ENCODE data around the gene HACD2. TPM values are rescaled to one million over a fixed set of nuclear protein-coding genes. Genes with fewer than 3 reads are reported as not detected.

The HACD2 gene
- total RNA-seq, 1 experiment from 2014 or later, result 27.4 TPM

GRCh38 chr3:123489400-123490004 is 95.4 kb downstream of the HACD2 start:
- peaks cover 0 to 2% of the 10 kb centered on the region in 2 experiments; a peak in 1 of 4 replicates for H3K4me1 Mint-ChIP-seq

More at GRCh38 chr3:123489400-123490004, 95.4 kb downstream of the HACD2 start:
- H4K91ac ChIP-seq (ENCODE audit: insufficient read length, low read depth, low read length), result no peak overlapping the region
- no peak overlapping the region for H2BK20ac ChIP-seq (ENCODE audit: low read depth, low read length, poor library complexity, severe bottlenecking)
- H2BK12ac ChIP-seq (ENCODE audit: insufficient read length, low read depth, low read length), result no peak overlapping the region
- peak; percentile 77 for DNase-seq
- no peak overlapping the region for H2BK120ac ChIP-seq (ENCODE audit: low read depth, low read length, poor library complexity, severe bottlenecking)
- no peak overlapping the region for H3K56ac ChIP-seq (ENCODE audit: insufficient read length, low read depth, low read length)
- H3T11ph ChIP-seq (ENCODE audit: low read length), result no peak overlapping the region
- H3K79me2 ChIP-seq (ENCODE audit: insufficient read depth, low read length), result no peaks in the 10 kb centered on the region
- H2BK15ac ChIP-seq (ENCODE audit: low read depth, low read length), result no peak overlapping the region
- no peaks in the 10 kb centered on the region for H4K20me1 ChIP-seq (ENCODE audit: control insufficient read depth, insufficient read depth, insufficient read length)
- no peak overlapping the region for H2AFZ ChIP-seq (ENCODE audit: low read length)
- no peak overlapping the region for H3K9ac ChIP-seq (ENCODE audit: extremely low read depth, insufficient read length, low read length)
- H3K27ac ChIP-seq (ENCODE audit: insufficient read length, low read depth, low read length), result no peak overlapping the region
- peak; percentile 94 for TF ChIP-seq CTCF (conservative IDR thresholded peaks at IDR 0.05)
- H3K79me1 ChIP-seq (ENCODE audit: insufficient read depth, low read depth, low read length, poor library complexity, severe bottlenecking), result no peaks in the 10 kb centered on the region
- no peak overlapping the region for H3K23ac ChIP-seq (ENCODE audit: insufficient read length, low read depth, low read length)
- Mint-ChIP-seq H3K9me3 (no peaks in the 10 kb centered on the region; a peak in 1 of 5 replicates), H3K4me3 (no peak overlapping the region; a peak in 1 of 5 replicates), H3K36me3 (ENCODE audit: insufficient read depth in 1 of 3, low read depth in 3 of 3) (peaks cover 0 to 11% (median under 1%) of the 10 kb centered on the region in 3 experiments; a peak in 4 of 7 replicates), H3K27ac (no peak overlapping the region), H3K27me3 (ENCODE audit: low read depth) (peaks cover 3% of the 10 kb centered on the region; the same call in 1 of the 2 replicates)
- H3K14ac ChIP-seq (ENCODE audit: insufficient read depth, low read length), result no peak overlapping the region
- no peak overlapping the region for H4K8ac ChIP-seq (replicated peaks; ENCODE audit: insufficient read length, low read depth, low read length)
- no peak overlapping the region for H3K4me2 ChIP-seq (ENCODE audit: insufficient read depth, insufficient read length, low read length)
- H4K5ac ChIP-seq (ENCODE audit: insufficient read length, low read depth, low read length), result no peak overlapping the region
- no peaks in the 10 kb centered on the region for H3K4me1 ChIP-seq (ENCODE audit: insufficient read depth, low read length)
- H2AK5ac ChIP-seq (ENCODE audit: insufficient read length, low read length), result no peak overlapping the region
- no peak overlapping the region for H3K4ac ChIP-seq (ENCODE audit: low read depth, low read length)
- H3K18ac ChIP-seq (ENCODE audit: insufficient read length, low read depth, low read length), result no peak overlapping the region
- H3K23me2 ChIP-seq (ENCODE audit: insufficient read length, low read depth, low read length, poor library complexity, severe bottlenecking), result no peaks in the 10 kb centered on the region
- no CpG with 5 or more reads among the region's 8 CpGs for WGBS (ENCODE audit: extremely low coverage, insufficient read length, low lambda C conversion rate)
- H3K9me3 ChIP-seq (ENCODE audit: control insufficient read depth, low read depth, low read length), result no peaks in the 10 kb centered on the region
- H3K27me3 ChIP-seq (ENCODE audit: insufficient read depth, low read length), result no peaks in the 10 kb centered on the region
- H2BK5ac ChIP-seq (ENCODE audit: insufficient read length, low read length), result no peak overlapping the region

Measured in H9 (cell line).